ENCODE results near the gene ALKBH4. TPM values are rescaled to one million over a fixed set of nuclear protein-coding genes. Genes with fewer than 3 reads are reported as not detected.
"Not testable (repeated sequence)": the region's sequence is repeated elsewhere in the genome, so short reads cannot be mapped to it uniquely, and the experiment has no call there.

ALKBH4 gene
- total and polyA plus RNA-seq, 2 of the 4 experiments (the other 2 are of a cell fraction), result 6.1 to 7.4 TPM

GRCh38 chr7:102479982-102480637 is 15.4 kb upstream of the ALKBH4 start:
- H3K9me3 ChIP-seq (ENCODE audit: control insufficient read depth, insufficient read depth, low read length); H3K4me3 ChIP-seq (ENCODE audit: insufficient read depth, low read depth, low read length); H4K20me1 ChIP-seq (ENCODE audit: insufficient read depth, low read length); H3K27ac ChIP-seq (ENCODE audit: insufficient read depth, low read length); H3K18ac ChIP-seq (ENCODE audit: low read depth, low read length); H4K5ac ChIP-seq (ENCODE audit: low read depth, low read length); H3K23ac ChIP-seq (ENCODE audit: low read depth, low read length); H2BK120ac ChIP-seq (ENCODE audit: low read depth, low read length); H3K27me3 ChIP-seq (ENCODE audit: control insufficient read depth, insufficient read depth, low read length); DNase-seq; H4K8ac ChIP-seq (ENCODE audit: low read depth in 2 of 2, low read length in 2 of 2); BruUV-seq (replicated peaks); H4K91ac ChIP-seq (ENCODE audit: insufficient read depth, low read depth, low read length); H3K4ac ChIP-seq (ENCODE audit: low read depth, low read length); CTCF ChIA-PET; H3K4me1 ChIP-seq (ENCODE audit: control insufficient read depth, insufficient read depth, low read length); H2AK5ac ChIP-seq (ENCODE audit: low read depth, low read length); dilution Hi-C loops (cut with HindIII; ENCODE audit: low sequenced_read_pairs, unreplicated experiment); H2BK5ac ChIP-seq (ENCODE audit: low read depth, low read length, poor library complexity, severe bottlenecking); H3K4me2 ChIP-seq (ENCODE audit: low read depth, low read length); H2AK9ac ChIP-seq (replicated peaks; ENCODE audit: low read depth, low read length, poor library complexity); H3K14ac ChIP-seq (replicated peaks; ENCODE audit: low read depth, low read length); H2AFZ ChIP-seq (replicated peaks; ENCODE audit: low read length, poor library complexity); POLR2A ChIA-PET (ENCODE audit: unreplicated experiment); H3K9me1 ChIP-seq (ENCODE audit: insufficient read depth, low read length); in situ Hi-C loops (cut with MboI; ENCODE audit: low sequenced_read_pairs); intact Hi-C loops (cut with micrococcal nuclease); H3K79me1 ChIP-seq (ENCODE audit: low read depth in 1 of 2, low read length in 2 of 2); ATAC-seq (ENCODE audit: low read depth); H3K36me3 ChIP-seq (ENCODE audit: control insufficient read depth, insufficient read depth, low read length); H2BK15ac ChIP-seq (ENCODE audit: low read depth, low read length); H3K56ac ChIP-seq (ENCODE audit: extremely low read depth, insufficient read depth, low read length); H2BK20ac ChIP-seq (ENCODE audit: low read depth, low read length); H3K9ac ChIP-seq (ENCODE audit: low read depth, low read length): not testable (repeated sequence)
- 0 out of 2 replicates have a peak, but pooled peaks have one; percentile 25 for TF ChIP-seq SMC3 (IDR thresholded peaks at IDR 0.05; ENCODE audit: low read depth, low read length)
- TF ChIP-seq, protein P1, sequence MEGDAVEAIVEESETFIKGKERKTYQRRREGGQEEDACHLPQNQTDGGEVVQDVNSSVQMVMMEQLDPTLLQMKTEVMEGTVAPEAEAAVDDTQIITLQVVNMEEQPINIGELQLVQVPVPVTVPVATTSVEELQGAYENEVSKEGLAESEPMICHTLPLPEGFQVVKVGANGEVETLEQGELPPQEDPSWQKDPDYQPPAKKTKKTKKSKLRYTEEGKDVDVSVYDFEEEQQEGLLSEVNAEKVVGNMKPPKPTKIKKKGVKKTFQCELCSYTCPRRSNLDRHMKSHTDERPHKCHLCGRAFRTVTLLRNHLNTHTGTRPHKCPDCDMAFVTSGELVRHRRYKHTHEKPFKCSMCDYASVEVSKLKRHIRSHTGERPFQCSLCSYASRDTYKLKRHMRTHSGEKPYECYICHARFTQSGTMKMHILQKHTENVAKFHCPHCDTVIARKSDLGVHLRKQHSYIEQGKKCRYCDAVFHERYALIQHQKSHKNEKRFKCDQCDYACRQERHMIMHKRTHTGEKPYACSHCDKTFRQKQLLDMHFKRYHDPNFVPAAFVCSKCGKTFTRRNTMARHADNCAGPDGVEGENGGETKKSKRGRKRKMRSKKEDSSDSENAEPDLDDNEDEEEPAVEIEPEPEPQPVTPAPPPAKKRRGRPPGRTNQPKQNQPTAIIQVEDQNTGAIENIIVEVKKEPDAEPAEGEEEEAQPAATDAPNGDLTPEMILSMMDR (conservative IDR thresholded peaks at IDR 0.05; ENCODE audit: low read depth, low read length), result peak; percentile 27; the same call in 1 of the 2 replicates
- TF ChIP-seq RAD21 (IDR thresholded peaks at IDR 0.05; ENCODE audit: low read length), result peak; percentile 34
- no CpG with 5 or more reads among the region's 11 CpGs for WGBS, 2 experiments (ENCODE audit: extremely low coverage in 2 of 2, insufficient read length in 1 of 2)

DNA sequence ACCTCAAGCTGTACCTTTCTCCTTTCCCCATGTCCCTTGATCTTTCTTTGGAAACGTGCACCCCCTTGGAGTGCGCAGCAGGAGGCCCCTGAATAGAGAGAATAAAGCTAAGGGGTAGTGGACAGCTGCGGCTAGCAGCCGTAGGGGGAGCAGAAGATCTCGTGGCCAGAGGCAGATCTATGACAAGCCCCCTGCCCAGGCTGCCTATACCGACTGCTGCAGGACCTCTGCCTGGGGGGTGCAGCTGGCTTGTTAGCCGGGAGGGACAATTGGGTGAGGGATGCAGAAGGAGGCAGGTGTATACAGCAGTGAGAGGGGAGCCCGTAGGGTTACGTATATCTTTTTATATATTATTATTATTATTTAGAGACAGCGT is 14.5 kb upstream of the ALKBH4 start:
- H3K9me3 ChIP-seq (ENCODE audit: control insufficient read depth, insufficient read depth, low read length); H3K4me1 ChIP-seq (ENCODE audit: control insufficient read depth, insufficient read depth, low read length); H3K18ac ChIP-seq (ENCODE audit: low read depth, low read length); H4K91ac ChIP-seq (ENCODE audit: insufficient read depth, low read depth, low read length); H3K23ac ChIP-seq (ENCODE audit: low read depth, low read length); H2AK9ac ChIP-seq (replicated peaks; ENCODE audit: low read depth, low read length, poor library complexity); H3K4ac ChIP-seq (ENCODE audit: low read depth, low read length); POLR2A ChIA-PET (ENCODE audit: unreplicated experiment); H2BK20ac ChIP-seq (ENCODE audit: low read depth, low read length); H3K79me1 ChIP-seq (ENCODE audit: low read depth in 1 of 2, low read length in 2 of 2); H2AK5ac ChIP-seq (ENCODE audit: low read depth, low read length); dilution Hi-C loops (cut with HindIII; ENCODE audit: low sequenced_read_pairs, unreplicated experiment); CTCF ChIA-PET; H2BK120ac ChIP-seq (ENCODE audit: low read depth, low read length); H3K9me1 ChIP-seq (ENCODE audit: insufficient read depth, low read length); in situ Hi-C loops (cut with MboI; ENCODE audit: low sequenced_read_pairs); intact Hi-C loops (cut with micrococcal nuclease); H3K27me3 ChIP-seq (ENCODE audit: control insufficient read depth, insufficient read depth, low read length); H4K8ac ChIP-seq (ENCODE audit: low read depth in 2 of 2, low read length in 2 of 2); H3K4me3 ChIP-seq (ENCODE audit: insufficient read depth, low read depth, low read length); BruUV-seq (replicated peaks); H2BK5ac ChIP-seq (ENCODE audit: low read depth, low read length, poor library complexity, severe bottlenecking); H2BK15ac ChIP-seq (ENCODE audit: low read depth, low read length); H4K5ac ChIP-seq (ENCODE audit: low read depth, low read length); H4K20me1 ChIP-seq (ENCODE audit: insufficient read depth, low read length); H3K56ac ChIP-seq (ENCODE audit: extremely low read depth, insufficient read depth, low read length); H2AFZ ChIP-seq (replicated peaks; ENCODE audit: low read length, poor library complexity); DNase-seq; H3K14ac ChIP-seq (replicated peaks; ENCODE audit: low read depth, low read length); H3K36me3 ChIP-seq (ENCODE audit: control insufficient read depth, insufficient read depth, low read length); H3K9ac ChIP-seq (ENCODE audit: low read depth, low read length): not testable (repeated sequence)
- peak; percentile 3 for ATAC-seq (ENCODE audit: low read depth)
- Histone ChIP-seq H3K4me2 (ENCODE audit: low read depth, low read length) (0 out of 2 replicates have a peak overlapping the region, but pooled peaks have one; percentile 33), H3K27ac (ENCODE audit: insufficient read depth, low read length) (peak overlapping the region; percentile 29; the same call in 1 of the 2 replicates)
- WGBS, 2 experiments (ENCODE audit: extremely low coverage in 2 of 2, insufficient read length in 1 of 2), result no CpG with 5 or more reads among the region's 10 CpGs
